ENCODE data around the gene TNS3.

TNS3 gene

GRCh38 chr7:47335557-47336471 is 246.1 kb downstream of the TNS3 start:
- no peak for DNase-seq

- DNase-seq: no peak
Observed at GRCh38 chr7:47335071-47335470, 246.8 kb downstream of the TNS3 start.

- no peak for DNase-seq
Observed at GRCh38 chr7:47333959-47334358, 248.0 kb downstream of the TNS3 start.

- DNase-seq: no peak
Observed at GRCh38 chr7:47333554-47333887, 248.4 kb downstream of the TNS3 start.

- DNase-seq: no peak
Observed at GRCh38 chr7:47332681-47333553, 249.0 kb downstream of the TNS3 start.

- no peak for DNase-seq
Observed at GRCh38 chr7:47332213-47332612, 249.7 kb downstream of the TNS3 start.

- DNase-seq: no peak
Observed at GRCh38 chr7:47331179-47331565, 250.7 kb downstream of the TNS3 start.

- DNase-seq: no peak
Observed at GRCh38 chr7:47330561-47331178, 251.2 kb downstream of the TNS3 start.

- DNase-seq: no peak
Observed at GRCh38 chr7:47330026-47330425, 251.9 kb downstream of the TNS3 start.

- DNase-seq: no peak
Observed at GRCh38 chr7:47329320-47329926, 252.5 kb downstream of the TNS3 start.

- DNase-seq: no peak
Observed at GRCh38 chr7:47328392-47329319, 253.3 kb downstream of the TNS3 start.

- no peak for DNase-seq
Observed at GRCh38 chr7:47327698-47328391, 254.1 kb downstream of the TNS3 start.

GRCh38 chr7:47327346-47327697 is 254.6 kb downstream of the TNS3 start:
- DNase-seq: no peak

- no peak for DNase-seq
Observed at GRCh38 chr7:47326808-47327207, 255.1 kb downstream of the TNS3 start.

- DNase-seq: no peak
Observed at GRCh38 chr7:47326220-47326619, 255.7 kb downstream of the TNS3 start.

GRCh38 chr7:47325337-47325736 is 256.6 kb downstream of the TNS3 start:
- no peak for DNase-seq

GRCh38 chr7:47323904-47324303 is 258.0 kb downstream of the TNS3 start:
- DNase-seq: no peak

GRCh38 chr7:47322731-47323130 is 259.2 kb downstream of the TNS3 start:
- no peak for DNase-seq

GRCh38 chr7:47320296-47320695 is 261.6 kb downstream of the TNS3 start:
- DNase-seq: no peak

GRCh38 chr7:47318395-47319182 is 263.3 kb downstream of the TNS3 start:
- no peak for DNase-seq

GRCh38 chr7:47317487-47317886 is 264.4 kb downstream of the TNS3 start:
- DNase-seq: no peak
